Stimulated activated CD4-positive, alpha-beta T cell treated with anti-CD3 and anti-CD28 coated beads, Interleukin-4, amount 100 ng/mL, for 24 hours (primary cell): ENCODE measurements around the gene RRN3.
"Not testable (repeated sequence)": the region's sequence is repeated elsewhere in the genome, so short reads cannot be mapped to it uniquely, and the experiment has no call there.

Experiments
- DNase-seq: peaks from one replicate; pipeline ENCODE4 v3.0.0-alpha.2; 2020

RRN3 gene

DNA sequence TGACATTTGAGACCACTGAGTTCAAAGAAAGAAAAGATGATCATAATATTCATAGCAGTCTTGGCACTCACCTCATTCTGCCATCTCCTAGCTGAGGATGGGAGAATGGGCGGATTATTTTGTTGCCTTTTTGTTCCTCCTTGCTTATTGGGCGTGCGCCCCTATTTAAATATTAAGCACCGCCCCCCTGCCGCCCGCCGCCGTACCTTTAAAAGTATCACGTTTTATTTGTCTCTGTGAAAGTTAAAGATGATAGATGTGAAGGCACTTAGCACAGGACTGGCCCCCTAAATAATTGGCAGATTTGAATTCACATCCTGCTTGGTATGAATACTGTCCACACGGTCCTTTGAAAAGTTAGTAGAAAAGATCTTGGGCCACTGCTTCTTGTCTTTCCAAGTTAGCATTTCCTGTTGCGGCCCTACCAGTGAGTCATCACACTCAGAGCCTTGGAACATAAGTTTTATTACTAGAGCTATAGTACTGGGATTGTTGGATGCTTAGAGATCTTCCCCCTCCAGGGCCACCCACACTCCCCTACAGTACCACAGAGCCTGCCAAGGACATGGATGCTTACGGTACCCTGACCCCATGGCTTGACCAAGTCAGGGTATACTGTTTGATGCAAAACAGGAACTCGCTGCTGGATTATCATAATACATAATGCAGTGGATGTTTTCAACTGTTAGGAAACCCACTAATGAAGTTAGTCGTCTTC lies 68.7 kb downstream of the RRN3 start:
- DNase-seq = not testable (repeated sequence)

DNA sequence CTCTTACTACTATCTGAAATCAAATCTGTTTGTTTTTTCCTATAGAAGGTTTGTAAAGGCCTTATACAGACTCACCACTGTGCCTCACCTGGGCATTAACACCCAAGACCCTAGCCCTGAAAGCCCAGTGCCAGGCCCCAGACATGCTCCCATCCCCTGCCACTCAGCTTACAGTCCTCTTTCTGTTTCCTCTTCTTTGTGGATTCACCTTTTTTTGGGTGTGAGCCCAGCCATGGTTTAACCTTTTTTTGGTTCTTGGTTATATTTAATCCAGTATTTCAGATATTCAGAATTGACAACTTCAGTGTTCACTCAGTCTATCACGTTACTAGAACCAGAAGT lies 69.2 kb downstream of the RRN3 start:
- DNase-seq = not testable (repeated sequence)

DNA sequence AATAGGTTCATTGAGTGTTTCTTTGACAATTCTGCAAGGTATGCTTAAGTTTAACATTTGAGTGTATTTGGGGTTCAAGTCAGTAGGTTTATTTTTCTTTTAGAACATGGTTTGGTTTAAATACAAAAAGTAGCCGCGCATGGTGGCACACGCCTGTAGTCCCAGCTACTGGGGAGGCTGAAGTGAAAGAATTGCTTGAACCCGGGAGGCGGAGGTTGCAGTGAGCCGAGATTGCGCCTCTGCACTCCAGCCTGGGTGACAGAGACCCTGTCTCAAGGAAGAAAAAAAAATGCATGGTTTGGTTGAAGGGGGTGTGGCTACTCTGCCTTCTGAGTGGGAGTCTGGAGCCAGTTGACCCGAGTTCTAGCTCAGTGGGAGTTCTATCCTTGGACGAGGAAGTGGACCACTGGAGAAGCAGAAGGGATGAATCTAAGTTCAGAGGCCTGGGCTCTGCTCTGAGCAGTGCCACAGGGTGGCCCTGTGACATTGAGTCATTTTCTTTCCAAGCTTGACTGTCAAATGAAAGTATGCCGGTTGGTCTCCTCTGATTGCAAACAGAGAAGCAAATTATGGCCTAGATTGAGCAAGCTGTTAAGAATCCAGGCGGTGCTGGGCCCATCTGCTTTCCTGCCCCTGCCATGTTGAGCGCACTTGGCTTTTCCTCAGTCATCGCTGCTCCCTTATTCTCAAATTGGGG lies 70.5 kb downstream of the RRN3 start:
- DNase-seq = not testable (repeated sequence)

DNA sequence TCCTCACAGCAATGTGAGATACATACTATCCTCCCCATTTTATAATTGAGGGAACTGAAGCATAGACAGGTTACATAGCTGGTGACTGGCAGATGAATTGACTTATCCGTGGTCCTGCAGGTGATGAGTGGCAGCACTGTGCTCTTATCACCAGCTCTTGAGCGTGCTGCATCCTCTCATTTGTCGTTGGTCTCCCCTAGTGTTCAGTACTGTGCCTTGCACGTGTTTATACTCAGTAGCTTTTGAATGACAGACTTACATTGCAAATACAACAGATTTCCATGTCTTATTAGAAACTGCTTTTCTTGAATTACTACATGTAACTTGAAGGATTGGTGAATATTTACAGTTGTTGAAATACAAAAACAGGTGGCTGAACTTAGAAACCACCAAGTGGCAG lies 71.9 kb downstream of the RRN3 start:
- DNase-seq = peak; percentile 53

DNA sequence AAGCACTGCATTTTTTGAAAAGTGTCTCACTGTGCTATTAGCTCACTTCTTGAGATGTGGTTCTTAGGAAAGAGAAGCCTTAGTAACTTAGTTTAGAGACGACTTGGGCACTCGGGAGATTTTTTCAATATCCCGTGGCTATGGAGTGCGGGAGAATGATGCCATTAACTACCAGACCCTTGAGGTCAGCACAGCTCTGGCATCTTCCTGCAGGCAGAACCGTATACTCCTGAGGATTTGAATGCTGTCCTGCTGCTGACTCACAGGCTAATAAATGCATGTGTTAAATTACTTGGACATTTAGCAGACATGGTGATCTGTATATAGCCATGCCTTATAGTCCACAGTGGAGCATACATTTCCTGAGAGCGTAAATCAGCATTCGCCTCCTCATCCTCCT lies 72.6 kb downstream of the RRN3 start:
- DNase-seq = not testable (repeated sequence)

DNA sequence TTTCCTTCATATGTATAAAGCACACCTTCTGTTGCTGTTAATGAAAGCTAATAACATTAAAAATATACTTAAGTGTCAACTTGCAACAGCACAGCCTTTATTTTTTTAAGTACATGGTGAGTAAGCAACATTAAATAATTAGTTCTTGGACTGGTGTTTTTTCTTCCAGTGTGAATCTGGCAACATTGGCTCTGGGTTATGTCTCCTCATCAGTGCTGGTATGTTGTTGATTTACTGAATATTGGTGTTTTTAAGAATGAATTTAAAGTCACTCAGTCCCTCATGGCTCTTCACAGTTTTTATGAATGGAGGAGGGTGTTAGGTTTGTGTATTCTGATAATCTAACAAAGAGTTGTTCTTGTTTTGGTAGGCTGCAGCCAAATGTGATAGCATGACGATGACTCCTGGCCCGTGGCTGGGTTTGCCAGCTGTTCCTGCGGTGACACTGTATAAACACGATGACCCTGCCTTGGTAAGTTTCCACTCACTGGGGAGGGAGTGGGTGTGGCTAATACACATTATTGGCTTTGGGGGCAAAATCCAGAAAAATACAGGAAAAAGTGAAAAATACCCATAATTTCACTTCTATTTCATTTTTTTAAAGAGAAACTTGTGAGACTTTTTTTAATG lies 77.0 kb downstream of the RRN3 start:
- not testable (repeated sequence) for DNase-seq

- not testable (repeated sequence) for DNase-seq
Observed at GRCh38 chr16:15016354-15016753, 77.7 kb downstream of the RRN3 start.

GRCh38 chr16:15015671-15016070 lies 78.4 kb downstream of the RRN3 start:
- not testable (repeated sequence) for DNase-seq

DNA sequence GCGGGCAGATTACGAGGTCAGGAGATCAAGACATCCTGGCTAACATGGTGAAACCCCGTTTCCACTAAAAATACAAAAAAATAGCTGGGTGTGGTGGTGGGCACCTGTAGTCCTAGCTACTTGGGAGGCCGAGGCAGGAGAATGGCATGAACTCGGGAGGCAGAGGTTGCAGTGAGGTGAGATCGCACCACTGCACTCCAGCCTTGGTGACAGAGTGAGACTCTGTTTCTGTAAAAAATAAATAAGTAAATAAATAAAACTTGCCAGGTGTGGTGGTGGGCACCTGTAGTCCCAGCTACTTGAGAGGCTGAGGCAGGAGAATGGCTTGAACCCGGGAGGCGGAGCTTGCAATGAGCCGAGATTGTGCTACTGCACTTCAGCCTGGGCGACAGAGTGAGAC lies 81.1 kb downstream of the RRN3 start:
- not testable (repeated sequence) for DNase-seq
